MV-4-11 (cell line): ENCODE measurements around the gene METTL16.
"Not testable (repeated sequence)": the region's sequence is repeated elsewhere in the genome, so short reads cannot be mapped to it uniquely, and the experiment has no call there.

Experiments
- DNase-seq: peaks from one replicate; lab custom pipeline; 2025; lab: John Stamatoyannopoulos, UW

Gene METTL16, protein sequence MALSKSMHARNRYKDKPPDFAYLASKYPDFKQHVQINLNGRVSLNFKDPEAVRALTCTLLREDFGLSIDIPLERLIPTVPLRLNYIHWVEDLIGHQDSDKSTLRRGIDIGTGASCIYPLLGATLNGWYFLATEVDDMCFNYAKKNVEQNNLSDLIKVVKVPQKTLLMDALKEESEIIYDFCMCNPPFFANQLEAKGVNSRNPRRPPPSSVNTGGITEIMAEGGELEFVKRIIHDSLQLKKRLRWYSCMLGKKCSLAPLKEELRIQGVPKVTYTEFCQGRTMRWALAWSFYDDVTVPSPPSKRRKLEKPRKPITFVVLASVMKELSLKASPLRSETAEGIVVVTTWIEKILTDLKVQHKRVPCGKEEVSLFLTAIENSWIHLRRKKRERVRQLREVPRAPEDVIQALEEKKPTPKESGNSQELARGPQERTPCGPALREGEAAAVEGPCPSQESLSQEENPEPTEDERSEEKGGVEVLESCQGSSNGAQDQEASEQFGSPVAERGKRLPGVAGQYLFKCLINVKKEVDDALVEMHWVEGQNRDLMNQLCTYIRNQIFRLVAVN

DNA sequence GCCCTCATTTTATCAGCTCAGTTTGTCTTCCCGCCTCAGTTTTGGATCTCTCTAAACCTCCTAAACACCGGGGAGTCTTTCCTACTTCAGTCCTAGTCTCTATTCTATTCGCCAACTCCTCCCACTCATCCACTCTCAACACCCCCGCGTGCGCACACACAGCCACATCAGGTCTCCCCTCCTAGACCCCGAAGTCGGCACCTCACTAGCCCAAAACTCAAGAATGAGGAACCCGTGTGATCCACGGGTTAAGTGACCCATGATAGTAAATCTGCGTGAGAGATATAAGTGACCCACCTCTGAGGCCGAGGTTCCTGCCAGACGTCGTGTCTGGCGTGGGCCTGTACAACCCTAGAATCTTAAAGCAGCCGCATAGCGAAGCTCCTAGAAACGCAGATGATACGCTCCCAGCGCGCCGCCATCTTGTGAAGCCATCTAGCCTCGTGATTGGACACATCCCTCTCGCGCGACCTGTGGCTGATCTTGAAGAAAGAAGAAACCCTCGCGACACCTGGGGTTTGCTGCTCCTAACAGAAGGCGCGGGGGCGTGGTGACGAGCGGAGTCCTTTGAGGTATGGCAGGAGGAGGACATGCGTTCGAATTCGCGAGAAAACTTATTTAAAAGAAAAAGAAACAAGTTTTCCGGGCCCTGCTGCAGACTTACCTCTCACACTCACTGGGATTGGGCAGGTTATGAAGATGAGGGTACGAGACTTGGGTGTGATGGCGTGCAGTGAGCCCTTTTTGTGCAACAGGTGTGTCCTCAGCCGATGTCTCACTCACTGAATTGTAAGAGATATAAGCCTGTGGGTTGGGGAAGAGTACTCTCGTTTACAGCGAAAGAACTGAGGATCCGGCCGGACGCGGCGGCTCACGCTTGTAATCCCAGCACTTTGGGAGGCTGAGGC lies at the start of gene METTL16:
METTL16 (minus strand) TSS at position 427 of the 908 bp plus-strand sequence. CDS start 9,557 bp downstream, outside the sequence.
- peak; percentile 98 for DNase-seq

DNA sequence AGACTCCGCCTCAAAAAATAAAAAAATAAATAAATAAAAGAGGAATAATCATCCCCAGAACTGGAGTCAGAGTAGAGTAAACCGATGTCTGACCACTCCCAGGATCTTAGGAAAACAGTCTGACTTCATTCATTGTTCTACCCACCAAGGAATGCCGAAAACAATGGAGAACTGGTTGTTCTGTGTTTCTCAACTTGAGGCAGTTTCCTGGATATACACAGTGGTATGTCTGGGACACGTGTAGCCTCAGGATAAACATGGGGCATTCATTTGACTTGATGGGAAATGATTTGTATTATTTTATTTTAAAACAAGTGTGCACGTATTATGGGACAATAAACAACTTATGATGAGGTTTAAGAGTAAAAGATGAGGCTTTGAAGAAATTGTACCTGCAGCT lies 49.0 kb upstream of the METTL16 start:
- DNase-seq, result no peak

DNA sequence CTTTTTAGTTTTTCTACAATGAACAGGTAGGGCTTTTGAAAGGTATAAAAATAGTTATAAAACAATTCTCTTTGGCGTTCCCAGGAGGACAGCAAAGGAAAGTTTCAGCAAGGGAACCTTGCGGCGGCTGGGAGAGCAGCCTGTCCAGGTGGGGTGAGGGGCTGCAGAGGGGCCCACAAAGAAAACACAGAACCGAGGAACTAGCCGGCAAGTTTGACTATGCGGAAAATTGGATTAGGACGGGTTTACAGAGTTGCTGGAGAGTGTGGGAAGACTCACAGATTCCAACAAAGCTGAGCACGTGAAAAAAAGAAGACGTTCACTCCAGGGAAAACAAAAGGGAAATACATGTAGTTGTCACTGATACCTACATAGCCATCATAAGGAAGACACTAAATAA lies 40.2 kb upstream of the METTL16 start:
- DNase-seq, result no peak

DNA sequence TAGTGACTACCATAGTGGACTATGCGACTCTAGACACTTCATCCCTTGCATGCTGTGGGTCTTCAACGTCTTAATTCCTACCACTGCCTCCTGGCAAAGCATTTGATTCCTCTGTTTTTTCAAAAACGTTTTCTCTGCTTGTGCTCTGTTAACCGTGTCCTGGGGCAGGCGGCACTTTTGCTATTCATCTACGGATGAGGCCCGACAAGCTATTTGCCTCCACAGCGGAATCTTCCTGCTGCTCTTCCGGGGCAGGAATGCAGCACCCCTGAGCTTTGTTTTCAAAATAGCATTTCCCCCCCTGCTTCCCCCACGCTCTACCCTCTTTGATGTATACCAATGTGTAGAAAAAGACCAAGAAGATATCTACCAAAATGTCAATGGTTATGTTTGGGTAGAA lies 39.8 kb upstream of the METTL16 start:
- no peak for DNase-seq

DNA sequence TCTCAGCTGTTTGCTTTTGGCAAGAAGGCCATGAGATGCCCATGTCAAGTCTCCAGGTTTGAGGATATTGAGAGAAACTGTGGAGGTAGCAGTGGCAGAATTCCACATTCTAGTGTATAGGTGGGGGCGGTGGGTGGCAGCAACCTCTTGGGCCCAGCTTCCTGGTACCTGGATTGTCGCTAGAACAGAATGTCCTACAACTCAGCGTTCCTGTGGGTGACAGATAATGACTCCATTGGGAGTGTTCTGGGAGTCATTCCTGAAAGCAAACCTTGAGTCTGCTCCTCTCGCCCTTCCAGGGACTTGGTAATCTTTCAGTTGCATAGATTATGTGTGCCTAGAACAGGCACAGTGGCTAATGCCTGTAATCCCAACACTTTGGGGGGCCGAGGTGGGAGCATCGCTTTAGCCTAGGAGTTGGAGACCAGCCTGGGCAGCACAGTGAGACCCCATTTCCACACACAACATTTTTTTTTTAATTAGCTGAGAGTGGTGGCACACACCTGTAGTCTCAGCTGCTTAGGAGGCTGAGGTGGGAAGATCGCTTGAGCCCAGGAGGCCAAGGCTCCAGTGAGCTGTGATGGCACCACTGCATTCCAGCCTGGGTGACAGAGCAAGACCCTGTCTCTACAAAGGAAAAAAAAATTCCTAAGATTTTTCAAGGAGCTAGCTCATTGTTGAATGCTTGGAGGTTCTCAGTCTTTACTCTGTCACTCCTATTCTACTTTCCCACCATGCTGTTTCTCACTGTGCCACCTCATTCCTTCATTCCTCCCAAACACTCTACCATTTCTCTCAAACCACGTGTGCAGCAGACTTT lies 37.9 kb upstream of the METTL16 start:
- DNase-seq, result no peak

DNA sequence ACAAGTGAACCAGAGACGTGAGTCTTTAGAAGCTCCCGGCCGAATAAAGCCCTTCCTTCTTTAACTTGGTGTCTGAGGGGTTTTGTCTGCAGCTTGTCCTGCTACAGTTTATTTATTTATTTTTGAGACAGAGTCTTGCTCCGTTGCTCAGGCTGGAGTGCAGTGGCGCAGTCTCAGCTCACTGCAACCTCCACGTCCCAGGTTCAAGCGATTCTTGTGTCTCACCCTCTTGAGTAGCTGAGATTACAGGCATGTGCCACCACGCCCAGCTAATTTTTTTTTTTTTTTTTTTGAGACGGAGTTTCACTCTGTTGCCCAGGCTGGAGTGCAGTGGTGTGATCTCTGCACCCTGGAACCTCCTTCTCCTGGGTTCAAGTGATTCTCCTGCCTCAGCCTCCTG lies 36.3 kb upstream of the METTL16 start:
- DNase-seq, result not testable (repeated sequence)

DNA sequence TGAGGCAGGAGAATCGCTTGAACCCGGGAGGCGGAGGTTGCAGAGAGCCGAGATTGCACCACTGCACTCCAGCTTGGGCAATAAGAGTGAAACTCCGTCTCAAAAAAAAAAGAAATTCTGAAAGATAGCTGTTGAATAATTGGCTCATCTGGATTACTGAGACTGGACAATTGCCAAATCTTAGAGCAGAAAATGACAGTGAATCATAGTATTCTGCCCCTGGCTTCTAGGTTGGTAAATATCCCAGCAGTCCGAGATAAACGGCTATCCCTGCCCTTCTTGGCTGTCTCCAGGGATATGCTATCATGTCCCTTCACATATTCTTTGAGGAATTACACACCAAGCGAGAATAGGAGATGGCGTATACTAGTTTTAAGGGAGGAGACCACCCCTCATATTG lies 35.5 kb upstream of the METTL16 start:
- DNase-seq, result peak; percentile 72

DNA sequence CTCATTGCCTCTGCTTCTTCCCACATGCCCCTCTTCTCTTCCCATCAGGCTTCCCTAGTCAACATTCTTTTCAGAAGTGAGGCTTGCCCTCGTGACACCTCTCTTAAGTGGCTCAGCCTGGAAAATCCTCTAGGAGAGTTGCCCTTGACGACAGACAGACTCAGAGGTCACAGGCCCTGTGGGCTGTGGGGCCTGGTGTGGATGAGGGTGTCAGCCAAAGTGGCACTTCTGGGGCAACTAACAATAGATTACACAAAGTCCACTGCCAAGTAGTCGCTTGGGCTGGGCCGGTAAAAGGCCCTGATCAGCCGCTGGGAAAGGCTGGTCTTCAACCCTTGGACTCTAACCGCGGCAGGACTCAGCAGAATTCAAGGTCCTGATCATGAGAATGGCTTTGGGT lies 33.7 kb upstream of the METTL16 start:
- DNase-seq, result no peak

DNA sequence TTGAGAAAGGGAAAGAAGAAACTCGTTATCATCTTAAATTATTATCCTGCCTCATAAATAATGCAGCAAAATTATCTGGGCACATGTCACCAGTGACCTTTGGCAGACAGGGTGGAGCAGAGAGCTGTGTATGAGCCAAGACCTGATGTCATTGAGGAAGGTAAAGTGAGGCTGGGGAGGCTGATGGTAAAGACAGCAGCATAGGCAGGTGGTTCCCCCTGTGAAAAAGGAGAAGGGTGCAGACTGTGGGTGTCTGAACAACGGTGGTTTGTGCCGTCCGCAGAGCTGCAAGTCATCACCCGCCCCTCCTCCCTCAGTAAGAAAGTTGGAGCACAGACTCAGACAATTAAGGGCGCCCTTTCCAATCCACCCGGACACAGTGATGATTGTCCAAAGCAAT lies 30.8 kb upstream of the METTL16 start:
- DNase-seq, result no peak

DNA sequence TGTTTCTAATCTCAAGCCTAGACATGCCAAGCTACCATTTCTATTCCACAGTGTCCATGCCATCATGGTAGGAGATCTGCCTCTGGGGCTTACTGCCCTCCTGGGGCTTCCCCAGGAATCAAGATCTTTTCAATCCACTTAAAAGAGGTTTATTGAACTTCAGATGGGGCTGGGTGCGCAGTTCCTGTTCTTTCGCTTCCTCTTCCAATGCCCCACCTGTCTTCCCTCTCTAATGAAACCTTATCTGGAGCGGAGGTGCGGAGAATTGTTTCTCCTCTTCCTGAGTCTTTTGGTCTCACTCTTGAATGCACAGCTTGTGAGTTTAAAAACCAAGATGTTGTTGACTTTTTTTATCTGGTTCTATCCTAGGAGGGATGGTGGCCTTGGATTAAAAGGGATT lies 30.4 kb upstream of the METTL16 start:
- no peak for DNase-seq

DNA sequence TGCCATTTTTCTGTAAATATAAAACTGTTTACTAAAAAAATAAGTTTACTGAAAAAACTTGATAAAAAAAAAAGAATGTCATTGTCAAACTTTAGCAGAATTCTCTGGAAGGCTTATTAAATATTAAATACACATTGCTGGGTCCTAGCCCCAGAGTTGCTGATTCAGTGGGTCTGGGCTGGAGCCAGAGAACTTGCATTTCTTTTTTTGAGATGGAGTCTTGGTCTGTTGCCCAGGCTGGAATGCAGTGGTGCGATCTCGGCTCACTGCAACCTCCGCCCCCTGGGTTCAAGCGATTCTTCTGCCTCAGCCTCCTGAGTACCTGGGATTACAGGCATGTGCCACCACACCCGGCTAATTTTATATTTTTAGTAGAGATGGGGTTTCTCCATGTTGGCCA lies 25.9 kb upstream of the METTL16 start:
- not testable (repeated sequence) for DNase-seq

DNA sequence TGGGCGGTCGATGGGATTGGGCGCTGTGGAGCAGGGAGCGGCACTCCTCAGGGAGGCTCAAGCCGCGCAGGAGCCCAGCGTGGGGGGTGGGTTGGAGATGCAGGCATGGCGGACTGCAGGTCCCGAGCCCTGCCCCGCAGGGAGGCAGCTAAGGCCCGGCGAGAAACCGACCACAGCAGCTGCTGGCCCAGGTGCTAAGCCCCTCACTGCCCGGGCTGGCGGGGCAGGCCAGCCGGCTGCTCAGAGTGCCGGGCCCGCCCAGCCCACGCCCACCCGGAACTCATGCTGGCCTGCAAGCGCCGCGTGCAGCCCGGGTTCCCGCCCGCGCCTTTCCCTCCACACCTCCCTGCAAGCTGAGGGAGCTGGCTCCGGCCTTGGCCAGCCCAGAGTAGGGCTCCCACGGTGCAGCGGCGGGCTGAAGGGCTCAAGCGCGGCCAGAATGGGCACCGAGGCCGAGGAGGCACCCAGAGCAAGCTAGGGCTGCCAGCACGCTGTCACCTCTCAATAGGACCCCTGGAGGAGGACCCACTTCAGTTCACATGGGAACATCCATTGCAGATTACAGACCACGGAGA lies 20.5 kb upstream of the METTL16 start:
- DNase-seq, result no peak

DNA sequence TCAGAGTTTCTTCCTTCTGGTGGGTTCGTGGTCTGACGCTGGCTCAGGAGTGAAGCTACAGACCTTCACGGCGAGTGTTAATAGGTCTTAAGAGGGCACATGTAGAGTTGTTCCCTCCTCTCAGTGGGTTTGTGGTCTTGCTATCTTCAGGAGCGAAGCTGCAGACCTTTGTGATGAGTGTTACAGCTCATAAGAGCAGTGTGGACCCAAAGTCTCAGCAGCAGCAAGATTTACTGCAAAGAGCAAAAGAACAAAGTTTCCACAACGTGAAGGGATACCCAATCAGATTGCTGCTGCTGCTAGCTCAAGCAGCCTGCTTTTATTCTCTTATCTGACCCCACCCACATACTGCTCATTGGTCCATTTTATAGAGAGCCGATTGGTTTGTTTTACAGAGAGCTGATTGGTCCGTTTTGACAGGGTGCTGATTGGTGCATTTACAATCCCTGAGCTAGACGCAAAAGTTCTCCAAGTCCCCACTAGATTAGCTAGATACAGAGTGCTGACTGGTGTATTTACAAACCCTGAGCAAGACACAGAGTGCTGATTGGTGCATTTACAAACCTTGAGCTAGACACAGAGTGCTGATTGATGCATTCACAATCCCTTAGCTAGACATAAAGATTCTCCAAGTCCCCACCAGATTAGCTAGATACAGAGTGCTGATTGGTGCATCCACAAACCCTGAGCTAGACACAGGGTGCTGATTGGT lies 19.7 kb upstream of the METTL16 start:
- not testable (repeated sequence) for DNase-seq

DNA sequence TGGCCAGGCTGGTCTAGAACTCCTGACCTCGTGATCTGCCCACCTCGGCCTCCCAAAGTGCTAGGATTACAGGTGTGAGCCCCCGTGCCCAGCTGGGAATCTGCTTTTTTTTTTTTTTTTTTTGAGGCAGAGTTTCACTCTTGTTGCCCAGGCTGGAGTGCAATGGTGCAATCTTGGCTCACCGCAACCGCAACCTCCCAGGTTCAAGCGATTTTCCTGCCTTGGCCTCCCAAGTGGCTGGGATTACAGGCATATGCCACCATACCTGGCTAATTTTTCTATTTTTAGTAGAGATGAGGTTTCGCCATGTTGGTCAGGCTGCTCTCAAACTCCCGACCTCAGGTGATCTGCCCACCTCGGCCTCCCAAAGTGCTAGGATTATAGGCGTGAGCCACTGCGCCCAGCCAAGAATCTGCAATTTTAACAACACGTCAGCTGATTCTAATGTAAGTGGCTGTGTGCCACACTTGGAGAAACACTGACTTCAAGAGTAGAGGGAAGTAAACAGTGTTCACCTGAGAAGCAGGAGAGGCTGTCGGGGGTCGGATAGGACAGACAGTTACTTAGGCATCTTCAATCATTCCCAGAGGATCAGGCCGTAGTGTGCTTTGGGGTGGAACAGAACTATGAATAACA lies 10.2 kb upstream of the METTL16 start:
- DNase-seq, result not testable (repeated sequence)

DNA sequence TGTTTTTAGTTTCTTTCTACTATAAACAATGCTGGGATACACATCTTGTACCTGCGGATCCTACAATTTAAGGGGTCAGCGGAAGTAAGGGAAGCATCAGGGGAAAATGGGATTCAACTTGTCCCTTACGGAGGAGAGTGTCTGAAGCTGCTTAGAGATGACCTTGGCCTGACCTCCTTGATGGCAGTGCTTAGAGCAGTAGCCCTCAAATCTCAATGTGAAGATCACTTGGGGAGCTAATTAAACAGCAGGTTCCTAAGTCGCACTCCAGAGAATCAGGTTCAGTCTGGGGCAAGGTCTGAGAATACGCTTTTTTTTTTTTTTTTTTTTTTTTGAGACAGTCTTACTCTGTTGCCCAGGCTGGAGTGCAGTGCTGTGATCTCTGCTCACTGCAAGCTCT lies 9.6 kb upstream of the METTL16 start:
- DNase-seq, result no peak

DNA sequence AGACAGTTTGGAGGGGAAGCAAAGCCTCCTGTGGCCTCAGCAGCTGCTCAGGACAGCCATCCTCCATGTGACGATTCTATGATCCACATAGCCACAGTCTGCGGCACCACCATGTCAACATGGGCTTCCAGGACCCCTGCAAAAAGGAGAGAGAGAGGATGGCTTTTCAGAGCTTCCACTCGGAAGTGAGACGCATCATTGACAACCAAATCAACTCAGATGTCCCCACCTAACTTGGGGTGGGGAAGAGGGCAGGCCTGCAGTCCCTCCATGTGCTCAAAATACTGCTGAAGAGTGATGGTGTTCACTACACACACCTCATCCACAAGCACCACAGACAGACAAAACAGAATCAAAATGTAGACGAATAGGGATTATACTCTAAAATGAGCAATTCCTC lies 5.9 kb upstream of the METTL16 start:
- DNase-seq, result no peak

DNA sequence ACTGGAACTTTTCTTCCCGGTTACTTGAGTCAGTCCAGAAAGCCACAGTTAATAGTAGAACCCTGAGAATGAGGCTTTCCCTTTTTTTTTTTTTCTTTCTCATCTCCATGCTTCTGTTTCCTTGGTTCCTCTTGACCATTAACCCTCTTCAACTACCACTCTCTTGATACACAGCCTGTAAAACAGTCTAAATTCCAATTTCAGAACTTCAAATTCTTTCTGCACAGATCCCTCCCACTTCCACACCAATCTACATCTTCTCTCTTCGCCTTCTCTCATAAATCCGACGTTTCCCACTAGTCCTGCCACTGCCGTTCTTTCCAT lies 588 bp downstream of the METTL16 start:
- peak; percentile 33 for DNase-seq

DNA sequence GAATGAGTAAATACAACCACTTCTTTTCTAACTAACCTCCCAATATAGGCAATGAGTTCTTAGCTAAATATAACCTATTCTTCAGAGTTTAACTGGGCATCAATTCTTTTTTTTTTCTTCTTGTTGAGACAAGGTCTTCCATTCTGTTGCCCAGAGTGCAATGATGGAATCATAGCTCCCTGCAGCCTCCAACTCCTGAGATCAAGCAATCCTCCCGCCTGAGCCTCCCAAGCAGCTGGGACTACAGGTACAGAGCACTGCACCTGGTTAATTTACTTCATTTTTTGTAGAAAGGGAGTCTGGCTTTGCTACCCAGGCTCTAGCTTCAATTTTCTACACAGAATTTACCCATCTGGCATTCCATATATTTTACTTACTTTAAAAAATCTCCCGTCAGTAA lies 1.1 kb downstream of the METTL16 start:
- DNase-seq, result no peak

DNA sequence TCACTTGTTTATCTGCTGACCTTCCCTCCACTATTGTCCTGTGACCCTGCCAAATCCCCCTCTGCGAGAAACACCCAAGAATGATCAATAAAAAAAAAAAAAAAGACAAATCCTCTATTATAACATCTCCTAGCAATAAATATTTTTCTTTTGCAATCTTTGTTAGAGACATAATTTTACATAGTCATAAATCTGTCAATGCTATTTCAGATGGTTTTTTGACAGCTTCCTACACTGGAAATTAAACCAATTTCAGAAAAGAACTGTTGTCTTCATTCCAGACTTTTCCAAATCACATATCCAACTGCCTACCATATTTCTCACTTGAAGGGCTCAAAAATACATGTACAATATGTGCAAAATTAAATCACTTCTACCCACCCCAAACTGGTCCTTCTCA lies 3.7 kb downstream of the METTL16 start:
- no peak for DNase-seq

DNA sequence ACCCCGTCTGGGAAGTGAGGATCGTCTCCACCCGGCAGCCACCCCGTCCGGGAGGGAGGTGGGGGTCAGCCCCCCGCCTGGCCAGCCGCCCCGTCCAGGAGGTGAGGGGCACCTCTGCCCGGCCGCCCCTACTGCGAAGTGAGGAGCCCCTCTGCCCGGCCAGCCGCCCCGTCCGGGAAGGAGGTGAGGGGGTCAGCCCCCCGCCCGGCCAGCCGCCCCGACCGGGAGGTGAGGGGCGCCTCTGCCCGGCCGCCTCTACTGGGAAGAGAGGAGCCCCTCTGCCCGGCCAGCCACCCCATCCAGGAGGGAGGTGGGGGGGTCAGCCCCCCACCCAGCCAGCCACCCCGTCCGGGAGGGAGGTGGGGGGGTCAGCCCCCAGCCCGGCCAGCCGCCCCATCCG lies 4.7 kb downstream of the METTL16 start:
- DNase-seq, result not testable (repeated sequence)

DNA sequence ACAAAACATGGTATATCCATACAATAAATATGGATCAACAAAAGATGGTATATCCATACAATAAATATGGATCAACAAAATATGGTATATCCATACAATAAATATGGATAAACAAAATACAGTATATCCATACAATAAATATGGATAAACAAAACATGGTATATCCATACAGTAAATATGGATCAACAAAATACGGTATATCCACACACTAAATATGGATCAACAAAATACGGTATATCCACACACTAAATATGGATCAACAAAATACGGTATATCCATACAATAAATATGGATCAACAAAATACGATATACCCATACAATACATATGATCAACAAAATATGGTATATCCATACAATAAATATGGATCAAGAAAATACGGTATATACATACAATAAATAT lies 8.1 kb downstream of the METTL16 start:
- DNase-seq, result no peak
